ENCODE measurements around the gene OLFM4. TPM values are rescaled to one million over a fixed set of nuclear protein-coding genes. Genes with fewer than 3 reads are reported as not detected.
A peak's percentile ranks its signal among the peaks of the same experiment; 100 is the strongest.

OLFM4 gene
- total RNA-seq (2013; cell fraction: nucleolus; rRNA removed), result 2.6 and 2.7 TPM in 2 replicates
- total RNA-seq (2014; rRNA removed), result 0.05 TPM in 1 of 2 replicates, not detected in the other
- total RNA-seq (2014; rRNA removed; fragmentation: Illumina TruSeq; extraction: Trizol), result not detected in 2 replicates
- 0.29 TPM in 1 of 2 replicates, not detected in the other for total RNA-seq (2021)
- polyA plus RNA-seq (2011; ENCODE audit: low read depth), result not detected
- 0.27 and 0.46 TPM in 2 replicates for polyA plus RNA-seq (2011; rRNA removed)
- polyA plus RNA-seq (2011; cell fraction: cytosol; rRNA removed), result 0.08 and 0.16 TPM in 2 replicates
- polyA plus RNA-seq (2011; cell fraction: nucleus; rRNA removed), result 0.51 and 0.73 TPM in 2 replicates
- not detected in 2 replicates for polyA plus RNA-seq (2012)
- 0.03 and 0.08 TPM in 2 replicates for polyA plus RNA-seq (2014; fragmentation: Illumina TruSeq; extraction: Trizol)
- not detected for polyA plus RNA-seq (2014; fragmentation: Nextera tagmentation; extraction: Ambion mirVana)
- 0.03 TPM in 1 of 2 replicates, not detected in the other for polyA plus RNA-seq (2014; rRNA removed)
- polyA plus RNA-seq (2016; fragmentation: Nextera tagmentation; extraction: Ambion mirVana), result under 1 TPM in 1 of 2 experiments, not detected in 1; 0.19 TPM
- polyA minus RNA-seq (2011; rRNA and poly(A)+ RNA removed), result 0.26 and 0.51 TPM in 2 replicates
- not detected in 2 replicates for polyA minus RNA-seq (2011; cell fraction: cytosol; rRNA and poly(A)+ RNA removed)
- polyA minus RNA-seq (2011; cell fraction: nucleus; rRNA and poly(A)+ RNA removed), result 0.48 and 0.73 TPM in 2 replicates
- percentile 12 among the genes with signal in this experiment for Bru-seq, nascent RNA
- percentile 13 among the genes with signal in this experiment for BruChase-seq, experiment 1, labeled RNA remaining after a 6-hour chase
- percentile 5 among the genes with signal in this experiment for BruChase-seq, experiment 2, labeled RNA remaining after a 2-hour chase
- long read RNA-seq, experiment 1, result 0 reads
- long read RNA-seq, experiment 2, result 0 reads

GRCh38 chr13:53028637-53029203, at the start of gene OLFM4:
Gene OLFM4 (plus strand): TSS chr13:53028813. CDS start chr13:53028837, 24 bp downstream.
- ChIA-PET POLR2A (no interaction called here), RAD21 (ENCODE audit: unreplicated experiment) (no interaction called here), SMC1A (ENCODE audit: uncharacterized antibody, unreplicated experiment) (no interaction called here), CTCF (interaction anchor here (1.0 kb wide), 1 partner anchor 60 kb away, joined by 3 read pairs; no protein-coding TSS in a partner anchor)
- Histone ChIP-seq H3K27ac (ENCODE audit: control insufficient read depth, insufficient read depth) (no peak within 1 kb of the TSS), H3K4me2 (ENCODE audit: control insufficient read depth, insufficient read depth) (no peak within 1 kb of the TSS), H3K36me3 (ENCODE audit: control insufficient read depth in 2 of 2, insufficient read depth in 2 of 2, low read length in 1 of 2) (no peaks in the 10 kb centered on the region), H3K4me1 (ENCODE audit: control insufficient read depth, insufficient read depth, low read length) (no peaks in the 10 kb centered on the region), H3K4me3 (no peak within 1 kb of the TSS), H4K20me1 (ENCODE audit: control insufficient read depth, insufficient read depth) (no peaks in the 10 kb centered on the region), H3K9me3 (replicated peaks; ENCODE audit: control insufficient read depth, insufficient read depth, low read length) (no peaks in the 10 kb centered on the region), H3K79me2 (ENCODE audit: control insufficient read depth, insufficient read depth, low read length) (no peaks in the 10 kb centered on the region), H2AFZ (ENCODE audit: control insufficient read depth, low read depth, low read length) (no peak within 1 kb of the TSS), H3K9ac (ENCODE audit: control insufficient read depth, insufficient read depth, low read length) (no peak within 1 kb of the TSS), H3K27me3 (replicated peaks in 1 of 2; ENCODE audit: control insufficient read depth in 2 of 2, insufficient read depth in 2 of 2, low read length in 1 of 2) (peaks cover 0 to 3% of the 10 kb centered on the region in 2 experiments; a peak in 1 of 4 replicates)
- in situ Hi-C loops (cut with MboI) (no loop called here), intact Hi-C loops (cut with micrococcal nuclease; ENCODE audit: unreplicated experiment) (no loop called here)
- FAIRE-seq (no peak), DNase-seq (ENCODE audit: low read depth, low spot score) (no peak), ATAC-seq (no peak)
- WGBS (ENCODE audit: insufficient coverage, insufficient replicate concordance, low lambda C conversion rate, missing lambda C conversion rate), result 19% methylated on average over 9 of the region's 9 CpGs
- BruUV-seq (replicated peaks), result no TSS peak
- TF ChIP-seq REST (IDR thresholded peaks at IDR 0.05; ENCODE audit: low read depth, low read length), result no peak
- no peak for TF ChIP-seq FOS (IDR thresholded peaks at IDR 0.05; ENCODE audit: borderline replicate concordance, extremely low read depth, insufficient read length)
- no peak for TF ChIP-seq NR2F1 (conservative IDR thresholded peaks at IDR 0.05)
- no peak for TF ChIP-seq ZBTB40 (IDR thresholded peaks at IDR 0.05; ENCODE audit: borderline replicate concordance)
- TF ChIP-seq SPI1 (IDR thresholded peaks at IDR 0.05; ENCODE audit: borderline replicate concordance, insufficient read depth, low read depth, low read length), result no peak

All from GM12878 (cell line).